K562 (cell line): ENCODE data around the gene SPTBN4. TPM values are rescaled to one million over a fixed set of nuclear protein-coding genes. Genes with fewer than 3 reads are reported as not detected.

Experiments
- BRD9 ChIP-seq: fragments of 450-650 bp; IDR thresholded peaks from 2 replicates; pipeline ENCODE4 v1.6.1; 2018; ENCODE audit warnings: low read depth; ENCODE audit not compliant: partially characterized antibody
- CTCFL ChIP-seq: IDR thresholded peaks from 2 replicates; pipeline ENCODE4 v1.6.1; 2011; ENCODE audit warnings: borderline replicate concordance, low read depth, mild to moderate bottlenecking, moderate library complexity, low read length; ENCODE audit not compliant: insufficient read depth, poor library complexity, severe bottlenecking
- CXXC5 ChIP-seq: fragments of 250-450 bp; sonication (Bioruptor Pico); IDR thresholded peaks from 2 replicates; pipeline ENCODE4 v1.8.0; 2022; ENCODE audit warnings: inconsistent platforms, mild to moderate bottlenecking, moderate library complexity
- HBP1 ChIP-seq: fragments of 450-650 bp; formaldehyde crosslinking; IDR thresholded peaks from 2 replicates; pipeline ENCODE4 v1.4.0; 2022; ENCODE audit warnings: missing genetic modification characterization
- MCM7 ChIP-seq, 2 experiments: fragments of 450-650 bp; IDR thresholded peaks; 2 replicates each; pipeline ENCODE4 v1.6.1; 2016 to 2018
- MITF ChIP-seq: IDR thresholded peaks from 2 replicates; pipeline ENCODE4 v1.6.1; 2014; ENCODE audit warnings: antibody characterized with exemption
- MYBL2 ChIP-seq, 2 experiments: fragments of 450-650 bp in 1 of 2; sonication (generic) in 1 of 2; formaldehyde crosslinking in 1 of 2; IDR thresholded peaks; 2 replicates each; pipeline versions ENCODE4 v1.6.1 to v1.8.1; 2017 to 2022; ENCODE audit warnings: borderline replicate concordance in 1 of 2, inconsistent platforms in 1 of 2, low read depth in 1 of 2, mild to moderate bottlenecking in 1 of 2, missing genetic modification reagents in 1 of 2, moderate library complexity in 1 of 2
- NR0B1 ChIP-seq: fragments of 450-650 bp; IDR thresholded peaks from one replicate; pipeline ENCODE4 v1.6.1; 2018; ENCODE audit warnings: mild to moderate bottlenecking, moderate library complexity; ENCODE audit not compliant: partially characterized antibody
- OTX1 ChIP-seq: fragments of 450-650 bp; formaldehyde crosslinking; IDR thresholded peaks from 2 replicates; pipeline ENCODE4 v1.4.0; 2022; ENCODE audit warnings: mild to moderate bottlenecking
- PRMT5 ChIP-seq: sonication (generic); formaldehyde crosslinking; IDR thresholded peaks from 2 replicates; pipeline ENCODE4 v1.5.0; 2020; ENCODE audit warnings: missing genetic modification reagents
- SAFB ChIP-seq: fragments of 200-400 bp; formaldehyde crosslinking; IDR thresholded peaks from 2 replicates; pipeline ENCODE4 v1.6.1; 2017; ENCODE audit warnings: low read depth, low read length, borderline replicate concordance
- SMAD1 ChIP-seq: fragments of 150-350 bp; IDR thresholded peaks from 2 replicates; pipeline ENCODE4 v1.6.1; 2014; ENCODE audit warnings: low read length, low read depth; ENCODE audit not compliant: partially characterized antibody
- TFAM ChIP-seq: fragments of 250-450 bp; sonication (Bioruptor Pico); conservative IDR thresholded peaks from 2 replicates; pipeline ENCODE4 v1.5.0; 2021; ENCODE audit warnings: mild to moderate bottlenecking, moderate library complexity
- ZNF445 ChIP-seq: fragments of 250-450 bp; sonication (Bioruptor Pico); IDR thresholded peaks from 2 replicates; pipeline ENCODE4 v1.4.0; 2020; ENCODE audit warnings: low read depth, mild to moderate bottlenecking, moderate library complexity
- ZNF507 ChIP-seq: conservative IDR thresholded peaks from 2 replicates; pipeline ENCODE4 v1.6.1; 2017; ENCODE audit warnings: missing genetic modification characterization, missing compliant biosample characterization
- ZNF561 ChIP-seq: fragments of 450-650 bp; formaldehyde crosslinking; conservative IDR thresholded peaks from 2 replicates; pipeline ENCODE4 v1.4.0; 2020; ENCODE audit warnings: mild to moderate bottlenecking, moderate library complexity
- ZNF655 ChIP-seq: fragments of 250-450 bp; sonication (Bioruptor Pico); IDR thresholded peaks from 2 replicates; pipeline ENCODE4 v1.5.0; 2021
- ZNF764 ChIP-seq: fragments of 250-450 bp; sonication (Bioruptor Pico); IDR thresholded peaks from 2 replicates; pipeline ENCODE4 v1.4.0; 2020; ENCODE audit warnings: low read depth, mild to moderate bottlenecking, moderate library complexity
- ZSCAN32 ChIP-seq: fragments of 450-650 bp; formaldehyde crosslinking; IDR thresholded peaks from 2 replicates; pipeline ENCODE4 v1.4.0; 2020; ENCODE audit warnings: mild to moderate bottlenecking, moderate library complexity
- polyA plus RNA-seq, 8 experiments: library from polyadenylated mRNA; depleted of rRNA in 4 of 8; stranded (reverse) in 5 of 8; unstranded in 3 of 8; fragments of >200 nt; fragmentation: Nextera tagmentation in 2 of 8; fragmentation: Illumina TruSeq in 1 of 8; extraction: Ambion mirVana in 2 of 8; extraction: Trizol in 1 of 8; gene quantifications; 2 replicates each; pipeline versions ENCODE4 v1.2.1 to v1.2.3, GENCODE V29; 2011 to 2014; ENCODE audit warnings: inconsistent platforms in 1 of 8, missing spikeins in 1 of 8
- total RNA-seq, 7 experiments: library from RNA; depleted of rRNA in 6 of 7; stranded (reverse); fragments of >200 nt in 6 of 7; fragmentation: Illumina TruSeq in 2 of 7; extraction: Trizol in 2 of 7; gene quantifications; 2 replicates each; pipeline versions ENCODE4 v1.2.1 to v1.2.3, GENCODE V29; 2011 to 2021; ENCODE audit warnings: low replicate concordance in 1 of 7

Gene SPTBN4
- total and polyA plus RNA-seq, 9 of the 15 experiments (the other 6 are each of a cell fraction or from before 2014, with no cell fraction given), result 0.01 to 1.5 (median 0.86) TPM

- peak; percentile 93 for TF ChIP-seq SAFB
- no peak for TF ChIP-seq MYBL2 (IDR thresholded peaks at IDR 0.05; ENCODE audit: low read depth)
- no peak for TF ChIP-seq MYBL2 (CRISPR knock-in tag; IDR thresholded peaks at IDR 0.05; ENCODE audit: borderline replicate concordance)
- TF ChIP-seq ZSCAN32, result 0 out of 2 replicates have a peak, but pooled peaks have one; percentile 19
- no peak for TF ChIP-seq TFAM (CRISPR knock-in tag)
- 0 out of 2 replicates have a peak, but pooled peaks have one; percentile 24 for TF ChIP-seq OTX1 (CRISPR knock-in tag)
- 0 out of 2 replicates have a peak, but pooled peaks have one; percentile 16 for TF ChIP-seq ZNF561 (CRISPR knock-in tag)
- peak; percentile 39 for TF ChIP-seq CXXC5 (CRISPR knock-in tag)
- peak; percentile 26 for TF ChIP-seq SMAD1
- TF ChIP-seq ZNF764 (CRISPR knock-in tag), result no peak
- TF ChIP-seq HBP1 (CRISPR knock-in tag), result peak; percentile 81
- no peak for TF ChIP-seq ZNF445 (CRISPR knock-in tag)
- no peak for TF ChIP-seq PRMT5 (CRISPR knock-in tag)
- 0 out of 2 replicates have a peak, but pooled peaks have one; percentile 12 for TF ChIP-seq MITF
- TF ChIP-seq ZNF507 (tag), result no peak
- no peak for TF ChIP-seq NR0B1
- TF ChIP-seq ZNF655 (CRISPR knock-in tag), result no peak
- TF ChIP-seq BRD9, result peak; percentile 10
- TF ChIP-seq MCM7 (IDR thresholded peaks at IDR 0.05), result no peak
- no peak for TF ChIP-seq CTCFL
These were observed 1.1 kb upstream of the SPTBN4 start, which contains the start of gene BLVRB (continued) for GRCh38 chr19:40465557-40466218.
